Osteoblast (primary cell): Measurements from ENCODE around the gene PABPN1. TPM values are rescaled to one million over a fixed set of nuclear protein-coding genes. Genes with fewer than 3 reads are reported as not detected.
"Not testable (repeated sequence)": the region's sequence is repeated elsewhere in the genome, so short reads cannot be mapped to it uniquely, and the experiment has no call there.

Source experiments
- DNase-seq: peaks from one replicate; pipeline ENCODE4 v3.0.0; 2011; ENCODE audit warnings: low spot score, mixed read lengths; ENCODE audit not compliant: insufficient read length; ENCODE audit errors: missing footprints
- H2AFZ ChIP-seq: 2 replicates; pipeline ENCODE4 v1.6.0; 2011; ENCODE audit warnings: mild to moderate bottlenecking, low read length
- H3K27ac ChIP-seq: 2 replicates; pipeline ENCODE4 v1.5.1; 2011; ENCODE audit warnings: mild to moderate bottlenecking, low read depth, low read length, moderate library complexity
- H3K27me3 ChIP-seq: 2 replicates; pipeline ENCODE4 v1.6.0; 2012; ENCODE audit warnings: mild to moderate bottlenecking, control low read depth, inconsistent platforms, low read length, moderate library complexity; ENCODE audit not compliant: insufficient read depth
- H3K36me3 ChIP-seq: 2 replicates; pipeline ENCODE4 v1.5.1; 2011; ENCODE audit warnings: mild to moderate bottlenecking, low read length, control low read depth, moderate library complexity; ENCODE audit not compliant: insufficient read depth
- H3K4me1 ChIP-seq: 2 replicates; pipeline ENCODE4 v1.5.1; 2011; ENCODE audit warnings: mild to moderate bottlenecking, low read length, control low read depth, moderate library complexity; ENCODE audit not compliant: insufficient read depth
- H3K4me2 ChIP-seq: 2 replicates; pipeline ENCODE4 v1.6.0; 2011; ENCODE audit warnings: mild to moderate bottlenecking, low read length; ENCODE audit not compliant: insufficient read depth
- H3K4me3 ChIP-seq: fragments of 200-600 bp; sonication (generic); 3 replicates; pipeline ENCODE4 v1.5.1; 2012; ENCODE audit warnings: mild to moderate bottlenecking, low read length, inconsistent platforms; ENCODE audit not compliant: insufficient read depth
- H3K79me2 ChIP-seq: 2 replicates; pipeline ENCODE4 v1.6.0; 2012; ENCODE audit warnings: mild to moderate bottlenecking, low read length, control low read depth, inconsistent platforms; ENCODE audit not compliant: insufficient read depth
- H3K9me3 ChIP-seq: 2 replicates; pipeline ENCODE4 v1.5.1; 2011; ENCODE audit warnings: low read depth, low read length, control low read depth
- H4K20me1 ChIP-seq: 2 replicates; pipeline ENCODE4 v1.6.0; 2012; ENCODE audit warnings: mild to moderate bottlenecking, low read length, control low read depth; ENCODE audit not compliant: insufficient read depth
- CTCF ChIP-seq: IDR thresholded peaks from 2 replicates; pipeline ENCODE4 v1.5.1; 2011; ENCODE audit warnings: mild to moderate bottlenecking, low read depth, low read length, moderate library complexity; ENCODE audit errors: extremely low read depth
- total RNA-seq: library from RNA; depleted of rRNA; stranded (reverse); fragments of >200 nt; gene quantifications from 2 replicates; pipeline ENCODE4 v1.2.3, GENCODE V29; 2012

The PABPN1 gene
- total RNA-seq, 1 donor = 42.3 TPM

- peaks cover 19% of the 10 kb centered on the region for H4K20me1 ChIP-seq
- no peaks in the 10 kb centered on the region for H3K27me3 ChIP-seq
- H3K4me3 ChIP-seq = no peak overlapping the region
- H3K79me2 ChIP-seq = peaks cover 27% of the 10 kb centered on the region
- DNase-seq = no peak
- H3K4me2 ChIP-seq = no peak overlapping the region
- no peak for TF ChIP-seq CTCF
- H2AFZ ChIP-seq = no peak overlapping the region
- peaks cover 7% of the 10 kb centered on the region for H3K4me1 ChIP-seq
- no peak overlapping the region for H3K27ac ChIP-seq
- no peaks in the 10 kb centered on the region for H3K9me3 ChIP-seq
- peaks cover 34% of the 10 kb centered on the region for H3K36me3 ChIP-seq
Measured at GRCh38 chr14:23324455-23324846, 3.2 kb downstream of the PABPN1 start.

GRCh38 chr14:23324993-23325392, 3.7 kb downstream of the PABPN1 start:
- H3K4me3 ChIP-seq = no peak overlapping the region
- no peak overlapping the region for H2AFZ ChIP-seq
- H3K4me1 ChIP-seq = peaks cover 7% of the 10 kb centered on the region
- no peak for TF ChIP-seq CTCF
- H3K27ac ChIP-seq = no peak overlapping the region
- no peaks in the 10 kb centered on the region for H3K27me3 ChIP-seq
- H3K36me3 ChIP-seq = peaks cover 29% of the 10 kb centered on the region
- no peak for DNase-seq
- no peak overlapping the region for H3K4me2 ChIP-seq
- H3K9me3 ChIP-seq = no peaks in the 10 kb centered on the region
- H3K79me2 ChIP-seq = peaks cover 27% of the 10 kb centered on the region
- H4K20me1 ChIP-seq = peaks cover 19% of the 10 kb centered on the region

GRCh38 chr14:23325746-23326145, 4.5 kb downstream of the PABPN1 start:
- H3K9me3 ChIP-seq, H2AFZ ChIP-seq, H3K27me3 ChIP-seq, H3K4me3 ChIP-seq, H3K27ac ChIP-seq, DNase-seq, H3K4me2 ChIP-seq, H3K4me1 ChIP-seq: not testable (repeated sequence)
- H4K20me1 ChIP-seq = peaks cover 19% of the 10 kb centered on the region
- peaks cover 24% of the 10 kb centered on the region for H3K36me3 ChIP-seq
- H3K79me2 ChIP-seq = peaks cover 27% of the 10 kb centered on the region

- no peak for TF ChIP-seq CTCF
- H3K27me3 ChIP-seq = no peaks in the 10 kb centered on the region
- H3K4me1 ChIP-seq = peaks cover 7% of the 10 kb centered on the region
- peaks cover 19% of the 10 kb centered on the region for H4K20me1 ChIP-seq
- no peak overlapping the region for H3K4me2 ChIP-seq
- peaks cover 24% of the 10 kb centered on the region for H3K36me3 ChIP-seq
- no peak overlapping the region for H3K4me3 ChIP-seq
- H3K79me2 ChIP-seq = peaks cover 27% of the 10 kb centered on the region
- no peak overlapping the region for H3K27ac ChIP-seq
- H2AFZ ChIP-seq = no peak overlapping the region
- no peak for DNase-seq
- H3K9me3 ChIP-seq = no peaks in the 10 kb centered on the region
Measured at GRCh38 chr14:23326491-23327332, 5.5 kb downstream of the PABPN1 start.
